Natural killer cell (primary cell): ENCODE results near the gene MUSTN1. TPM values are rescaled to one million over a fixed set of nuclear protein-coding genes. Genes with fewer than 3 reads are reported as not detected.

ENCODE experiments used
- ATAC-seq, 3 donors: fragments of 150-1000 bp in 2 of 3; fragments of 200-7000 bp in 1 of 3; cut with Tn5 transposase; 1 replicate in 1 of 3; 2 replicates in 2 of 3; pipeline ENCODE4 v1.10.0; 2021; ENCODE audit warnings: mild to moderate bottlenecking in 2 of 3, moderate library complexity in 2 of 3
- DNase-seq, 2 donors: peaks; one replicate each; pipeline versions ENCODE4 v3.0.0 to v3.0.0-alpha.2; 2013 to 2021; ENCODE audit warnings: mixed read lengths in 1 of 2
- H3K27ac ChIP-seq: one replicate; pipeline ENCODE4 v1.5.1; 2013; ENCODE audit warnings: mild to moderate bottlenecking, low read length
- H3K27me3 ChIP-seq: one replicate; pipeline ENCODE4 v1.6.1; 2013; ENCODE audit warnings: low read length; ENCODE audit not compliant: control insufficient read depth, insufficient read depth
- H3K36me3 ChIP-seq: one replicate; pipeline ENCODE4 v1.6.1; 2013; ENCODE audit warnings: low read length; ENCODE audit not compliant: control insufficient read depth, insufficient read depth
- H3K4me1 ChIP-seq: one replicate; pipeline ENCODE4 v1.6.1; 2013; ENCODE audit warnings: low read length; ENCODE audit not compliant: control insufficient read depth, insufficient read depth
- H3K4me3 ChIP-seq: one replicate; pipeline ENCODE4 v1.5.1; 2013; ENCODE audit warnings: low read length
- H3K9me3 ChIP-seq: one replicate; pipeline ENCODE4 v1.6.1; 2013; ENCODE audit warnings: low read length; ENCODE audit not compliant: control insufficient read depth, insufficient read depth
- H3K27ac Mint-ChIP-seq, 2 donors: one replicate each; pipeline ENCODE4 v1.8.0; 2022; ENCODE audit warnings: mild to moderate bottlenecking in 2 of 2, mixed read lengths in 2 of 2, moderate library complexity in 1 of 2
- H3K27me3 Mint-ChIP-seq, 2 donors: one replicate each; pipeline ENCODE4 v1.8.0; 2022; ENCODE audit warnings: low read depth in 2 of 2, mixed read lengths in 2 of 2
- H3K36me3 Mint-ChIP-seq: one replicate; pipeline ENCODE4 v1.8.0; 2022; ENCODE audit warnings: mixed read lengths
- H3K4me1 Mint-ChIP-seq, 2 donors: one replicate each; pipeline ENCODE4 v1.8.0; 2022; ENCODE audit warnings: mixed read lengths in 2 of 2
- H3K4me3 Mint-ChIP-seq: one replicate; pipeline ENCODE4 v1.8.0; 2022; ENCODE audit warnings: mild to moderate bottlenecking, moderate library complexity, mixed read lengths
- H3K9me3 Mint-ChIP-seq, 2 donors: one replicate each; pipeline ENCODE4 v1.8.0; 2022; ENCODE audit warnings: mixed read lengths in 2 of 2
- WGBS: methylation state at CpG from one replicate; pipeline ENCODE4 v1.1.7; 2013; ENCODE audit warnings: missing lambda C conversion rate; ENCODE audit not compliant: insufficient coverage; 5-methylcytosine and 5-hydroxymethylcytosine counted together
- intact Hi-C: fragments of 100-400 bp; cut with micrococcal nuclease; formaldehyde crosslinking; loops from one replicate; pipeline ENCODE4 v1.14.2; 2022
- total RNA-seq, 4 donors: library from RNA; stranded (reverse); fragments of 120-200 nt in 1 of 4; gene quantifications; one replicate each; pipeline versions ENCODE4 v1.2.3 to v1.2.4, GENCODE V29; 2013 to 2022
- TF ChIP-seq, protein P1 (sequence below): fragments of 200-600 bp; IDR thresholded peaks from one replicate; pipeline ENCODE4 v1.8.0; 2022; ENCODE audit warnings: antibody characterized with exemption

MUSTN1 gene
- total RNA-seq, 3 donors from 2014 or later (not counting 1 experiment from before 2014, with no cell fraction given) = 5.3 to 7.7 (median 6.8) TPM

DNA sequence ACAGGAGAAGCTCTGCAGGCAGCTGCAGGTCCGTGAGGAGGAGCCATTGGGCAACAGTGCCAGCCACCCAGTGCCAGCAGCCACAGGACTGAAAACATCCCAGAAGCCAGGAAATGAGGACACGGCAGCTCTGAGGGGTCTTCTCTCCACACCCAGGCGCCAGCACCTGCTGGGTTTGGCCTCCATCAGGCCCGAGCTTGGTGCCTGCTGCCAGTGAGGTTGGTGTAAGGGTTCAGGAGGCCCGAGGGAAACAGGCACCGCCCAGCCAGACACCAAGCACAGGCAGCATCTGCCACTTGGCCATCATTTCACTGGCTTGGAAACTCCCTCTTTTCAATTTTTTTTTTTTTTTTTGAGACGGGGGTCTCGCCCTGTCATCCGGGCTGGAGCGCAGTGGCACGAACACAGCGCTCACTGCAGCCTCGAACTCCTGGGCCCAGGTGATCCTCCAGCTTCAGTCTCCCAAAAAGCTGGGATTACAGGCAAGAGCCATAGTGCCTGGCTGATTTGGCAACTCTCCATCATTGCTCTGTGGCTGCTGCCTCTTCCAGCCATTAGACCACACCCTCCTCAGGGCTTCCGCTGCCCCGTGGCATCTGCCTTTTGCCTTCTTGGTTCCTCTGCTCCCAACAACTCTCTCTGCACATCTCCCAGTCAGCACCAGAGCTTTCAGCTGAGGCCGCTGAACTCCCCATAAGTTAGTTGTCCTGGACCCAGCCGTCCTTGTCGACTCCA is 41.7 kb downstream of the MUSTN1 start:
- Histone ChIP-seq H3K27ac (no peak overlapping the region), H3K4me3 (no peak overlapping the region), H3K9me3 (no peaks in the 10 kb centered on the region), H3K27me3 (no peaks in the 10 kb centered on the region), H3K36me3 (no peaks in the 10 kb centered on the region), H3K4me1 (no peaks in the 10 kb centered on the region)
- Mint-ChIP-seq H3K27me3 (no peaks in the 10 kb centered on the region), H3K27ac (no peak overlapping the region), H3K4me1 (peaks cover 0 to 4% of the 10 kb centered on the region in 2 donors), H3K9me3 (no peaks in the 10 kb centered on the region), H3K4me3 (no peak overlapping the region), H3K36me3 (no peaks in the 10 kb centered on the region)
- 83% methylated on average over 18 of the region's 18 CpGs for WGBS
- TF ChIP-seq, protein P1, sequence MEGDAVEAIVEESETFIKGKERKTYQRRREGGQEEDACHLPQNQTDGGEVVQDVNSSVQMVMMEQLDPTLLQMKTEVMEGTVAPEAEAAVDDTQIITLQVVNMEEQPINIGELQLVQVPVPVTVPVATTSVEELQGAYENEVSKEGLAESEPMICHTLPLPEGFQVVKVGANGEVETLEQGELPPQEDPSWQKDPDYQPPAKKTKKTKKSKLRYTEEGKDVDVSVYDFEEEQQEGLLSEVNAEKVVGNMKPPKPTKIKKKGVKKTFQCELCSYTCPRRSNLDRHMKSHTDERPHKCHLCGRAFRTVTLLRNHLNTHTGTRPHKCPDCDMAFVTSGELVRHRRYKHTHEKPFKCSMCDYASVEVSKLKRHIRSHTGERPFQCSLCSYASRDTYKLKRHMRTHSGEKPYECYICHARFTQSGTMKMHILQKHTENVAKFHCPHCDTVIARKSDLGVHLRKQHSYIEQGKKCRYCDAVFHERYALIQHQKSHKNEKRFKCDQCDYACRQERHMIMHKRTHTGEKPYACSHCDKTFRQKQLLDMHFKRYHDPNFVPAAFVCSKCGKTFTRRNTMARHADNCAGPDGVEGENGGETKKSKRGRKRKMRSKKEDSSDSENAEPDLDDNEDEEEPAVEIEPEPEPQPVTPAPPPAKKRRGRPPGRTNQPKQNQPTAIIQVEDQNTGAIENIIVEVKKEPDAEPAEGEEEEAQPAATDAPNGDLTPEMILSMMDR = no peak
- intact Hi-C loops = no loop called here
- DNase-seq (no peak), ATAC-seq (no peak)

- TF ChIP-seq, protein P1 = no peak
- Mint-ChIP-seq H3K27me3 (no peaks in the 10 kb centered on the region), H3K27ac (no peak overlapping the region), H3K4me3 (no peak overlapping the region), H3K36me3 (no peaks in the 10 kb centered on the region), H3K4me1 (peaks cover 0 to 4% of the 10 kb centered on the region in 2 donors), H3K9me3 (no peaks in the 10 kb centered on the region)
- intact Hi-C loops = no loop called here
- WGBS = 88% methylated on average over 7 of the region's 7 CpGs
- no peak overlapping the region for H3K27ac ChIP-seq
- H3K4me1 ChIP-seq = no peaks in the 10 kb centered on the region
- no peaks in the 10 kb centered on the region for H3K9me3 ChIP-seq
- no peak overlapping the region for H3K4me3 ChIP-seq
- H3K36me3 ChIP-seq = no peaks in the 10 kb centered on the region
- no peaks in the 10 kb centered on the region for H3K27me3 ChIP-seq
- DNase-seq = no peak
- no peak for ATAC-seq
Measured at GRCh38 chr3:52792413-52792812, 42.4 kb downstream of the MUSTN1 start.

- peaks cover 0 to 4% of the 10 kb centered on the region in 2 donors for H3K4me1 Mint-ChIP-seq
- Histone ChIP-seq H3K4me3 (no peak overlapping the region), H3K4me1 (no peaks in the 10 kb centered on the region), H3K27ac (no peak overlapping the region), H3K27me3 (no peaks in the 10 kb centered on the region), H3K9me3 (no peaks in the 10 kb centered on the region), H3K36me3 (no peaks in the 10 kb centered on the region)
- no peaks in the 10 kb centered on the region for H3K27me3 Mint-ChIP-seq
- intact Hi-C loops = no loop called here
- no peak overlapping the region for H3K4me3 Mint-ChIP-seq
- no peak overlapping the region for H3K27ac Mint-ChIP-seq
- H3K9me3 Mint-ChIP-seq = no peaks in the 10 kb centered on the region
- no peak for ATAC-seq
- H3K36me3 Mint-ChIP-seq = no peaks in the 10 kb centered on the region
- 78% methylated on average over 4 of the region's 4 CpGs for WGBS
- TF ChIP-seq, protein P1 = no peak
- DNase-seq = no peak
Measured at GRCh38 chr3:52791928-52792327, 42.9 kb downstream of the MUSTN1 start.

- H3K27ac ChIP-seq = no peak overlapping the region
- no peaks in the 10 kb centered on the region for H3K27me3 Mint-ChIP-seq
- DNase-seq (no peak), ATAC-seq (no peak)
- H3K9me3 Mint-ChIP-seq = no peaks in the 10 kb centered on the region
- 72% methylated on average over 12 of the region's 12 CpGs for WGBS
- H3K4me3 ChIP-seq = no peak overlapping the region
- no peaks in the 10 kb centered on the region for H3K27me3 ChIP-seq
- no peak overlapping the region for H3K4me3 Mint-ChIP-seq
- intact Hi-C loops = no loop called here
- no peaks in the 10 kb centered on the region for H3K4me1 ChIP-seq
- peaks cover 0 to 4% of the 10 kb centered on the region in 2 donors for H3K4me1 Mint-ChIP-seq
- TF ChIP-seq, protein P1 = no peak
- no peaks in the 10 kb centered on the region for H3K36me3 Mint-ChIP-seq
- H3K27ac Mint-ChIP-seq = no peak overlapping the region
- H3K36me3 ChIP-seq = no peaks in the 10 kb centered on the region
- H3K9me3 ChIP-seq = no peaks in the 10 kb centered on the region
Measured at GRCh38 chr3:52791366-52791765, 43.5 kb downstream of the MUSTN1 start.
